Caco-2 (cell line): Measurements from ENCODE around the gene NFASC. TPM values are rescaled to one million over a fixed set of nuclear protein-coding genes. Genes with fewer than 3 reads are reported as not detected.

ENCODE experiments used
- BruUV-seq: library from RNA; stranded (reverse); fragments of 400-500 nt; replicated peaks from 2 replicates; lab custom pipeline; 2021; lab: Mats Ljungman, UMichigan
- CTCF ChIA-PET: fragments of 300-600 bp; sonication (Branson Sonifier 250); formaldehyde crosslinking; loops from one replicate; lab custom pipeline; 2022; ENCODE audit warnings: antibody characterized with exemption; lab: Charles Lee
- POLR2A ChIA-PET: fragments of 300-600 bp; sonication (Branson Sonifier 250); formaldehyde crosslinking; loops from one replicate; lab custom pipeline; 2022; ENCODE audit warnings: antibody characterized with exemption; lab: Charles Lee
- DNase-seq, 2 experiments: peaks; one replicate each; pipeline versions ENCODE4 v3.0.0 to v3.0.0-alpha.2; 2020 to 2022
- H3K27me3 ChIP-seq: replicated peaks from 2 replicates; pipeline ENCODE4 v1.6.0; 2011; ENCODE audit warnings: low read length; ENCODE audit not compliant: control insufficient read depth, insufficient read depth
- H3K36me3 ChIP-seq: 2 replicates; pipeline ENCODE4 v1.5.1; 2011; ENCODE audit warnings: low read length; ENCODE audit not compliant: control insufficient read depth, insufficient read depth
- H3K4me1 ChIP-seq: fragments of 250-450 bp; sonication (Bioruptor Pico); 2 replicates; pipeline ENCODE4 v1.5.1; 2020; ENCODE audit warnings: mild to moderate bottlenecking
- H3K4me3 ChIP-seq: 2 replicates; pipeline ENCODE4 v1.5.1; 2011; ENCODE audit warnings: low read depth, mild to moderate bottlenecking, control low read depth, low read length
- H3K9me3 ChIP-seq: fragments of 250-450 bp; sonication (Bioruptor Pico); 2 replicates; pipeline ENCODE4 v1.5.1; 2020; ENCODE audit warnings: mild to moderate bottlenecking, moderate library complexity
- H3K27ac Mint-ChIP-seq: one replicate; pipeline ENCODE4 v1.8.0; 2022; ENCODE audit warnings: mixed read lengths; ENCODE audit not compliant: unreplicated experiment
- H3K27me3 Mint-ChIP-seq: one replicate; pipeline ENCODE4 v1.8.0; 2022; ENCODE audit warnings: mixed read lengths; ENCODE audit not compliant: insufficient read depth, unreplicated experiment
- H3K36me3 Mint-ChIP-seq: one replicate; pipeline ENCODE4 v1.8.0; 2022; ENCODE audit warnings: mild to moderate bottlenecking, mixed read lengths; ENCODE audit not compliant: insufficient read depth, unreplicated experiment
- H3K4me1 Mint-ChIP-seq: one replicate; pipeline ENCODE4 v1.8.0; 2022; ENCODE audit warnings: low read depth, mixed read lengths; ENCODE audit not compliant: unreplicated experiment
- H3K4me3 Mint-ChIP-seq: one replicate; pipeline ENCODE4 v1.8.0; 2022; ENCODE audit warnings: mild to moderate bottlenecking, moderate library complexity, mixed read lengths; ENCODE audit not compliant: unreplicated experiment
- H3K9me3 Mint-ChIP-seq: one replicate; pipeline ENCODE4 v1.8.0; 2022; ENCODE audit warnings: mixed read lengths; ENCODE audit not compliant: unreplicated experiment
- CTCF ChIP-seq, 2 experiments: fragments of 200-600 bp in 1 of 2; IDR thresholded peaks; 1 replicate in 1 of 2; 2 replicates in 1 of 2; pipeline versions ENCODE4 v1.5.1 to v1.8.0; 2011 to 2022; ENCODE audit warnings: antibody characterized with exemption in 1 of 2, control low read depth in 1 of 2, inconsistent platforms in 1 of 2, low read depth in 1 of 2, low read length in 1 of 2, mild to moderate bottlenecking in 1 of 2, moderate library complexity in 1 of 2; ENCODE audit not compliant: insufficient read depth in 1 of 2, severe bottlenecking in 1 of 2, unreplicated experiment in 1 of 2
- intact Hi-C: fragments of 100-400 bp; cut with micrococcal nuclease; formaldehyde crosslinking; loops from one replicate; pipeline ENCODE4 v1.10.0; 2022; ENCODE audit not compliant: unreplicated experiment
- total RNA-seq: library from RNA; stranded (reverse); gene quantifications from 2 replicates; pipeline ENCODE4 v1.2.3, GENCODE V29; 2022

Gene NFASC
- total RNA-seq, 1 experiment from 2014 or later = 1.3 TPM

- no peaks in the 10 kb centered on the region for H3K9me3 ChIP-seq
- H3K27ac Mint-ChIP-seq = no peak overlapping the region
- intact Hi-C loops = no loop called here
- ChIA-PET CTCF (no interaction called here), POLR2A (no interaction called here)
- TF ChIP-seq CTCF (IDR thresholded peaks at IDR 0.05; ENCODE audit: insufficient read depth in 1 of 2, low read depth in 1 of 2, low read length in 1 of 2, severe bottlenecking in 1 of 2, unreplicated experiment in 1 of 2) = no peak
- BruUV-seq = no TSS peak
- no peaks in the 10 kb centered on the region for H3K36me3 Mint-ChIP-seq
- peaks cover 7% of the 10 kb centered on the region for H3K4me1 Mint-ChIP-seq
- DNase-seq = no peak
- H3K4me3 Mint-ChIP-seq = no peak overlapping the region
- H3K4me3 ChIP-seq = no peak overlapping the region
- no peaks in the 10 kb centered on the region for H3K36me3 ChIP-seq
- no peaks in the 10 kb centered on the region for H3K4me1 ChIP-seq
- peaks cover 19% of the 10 kb centered on the region for H3K27me3 Mint-ChIP-seq
- no peaks in the 10 kb centered on the region for H3K9me3 Mint-ChIP-seq
- peaks cover 1% of the 10 kb centered on the region; the same call in 1 of the 2 replicates for H3K27me3 ChIP-seq
These were observed 171.6 kb downstream of the NFASC start for GRCh38 chr1:205041998-205042910.

GRCh38 chr1:205042911-205043806 lies 172.5 kb downstream of the NFASC start, which contains the start of gene CNTN2:
Gene CNTN2 (plus strand): TSS chr1:205043212. CDS start chr1:205053186, 9,974 bp downstream.
- peaks cover 18% of the 10 kb centered on the region for H3K27me3 Mint-ChIP-seq
- H3K27ac Mint-ChIP-seq = no peak within 1 kb of the TSS
- no peaks in the 10 kb centered on the region for H3K36me3 Mint-ChIP-seq
- Histone ChIP-seq H3K4me3 (no peak within 1 kb of the TSS), H3K4me1 (no peaks in the 10 kb centered on the region), H3K27me3 (peaks cover 1% of the 10 kb centered on the region; the same call in 1 of the 2 replicates), H3K9me3 (no peaks in the 10 kb centered on the region), H3K36me3 (no peaks in the 10 kb centered on the region)
- H3K9me3 Mint-ChIP-seq = no peaks in the 10 kb centered on the region
- TF ChIP-seq CTCF (IDR thresholded peaks at IDR 0.05; ENCODE audit: insufficient read depth in 1 of 2, low read depth in 1 of 2, low read length in 1 of 2, severe bottlenecking in 1 of 2, unreplicated experiment in 1 of 2) = no peak
- no peak within 1 kb of the TSS for H3K4me3 Mint-ChIP-seq
- CTCF ChIA-PET = no interaction called here
- POLR2A ChIA-PET = no interaction called here
- no peak for DNase-seq
- peaks cover 7% of the 10 kb centered on the region for H3K4me1 Mint-ChIP-seq
- BruUV-seq = no TSS peak
- intact Hi-C loops = no loop called here

GRCh38 chr1:205043866-205044265 lies 173.2 kb downstream of the NFASC start:
- peaks cover 1% of the 10 kb centered on the region; the same call in 1 of the 2 replicates for H3K27me3 ChIP-seq
- BruUV-seq = no TSS peak
- TF ChIP-seq CTCF (IDR thresholded peaks at IDR 0.05; ENCODE audit: insufficient read depth in 1 of 2, low read depth in 1 of 2, low read length in 1 of 2, severe bottlenecking in 1 of 2, unreplicated experiment in 1 of 2) = no peak
- no peaks in the 10 kb centered on the region for H3K36me3 ChIP-seq
- Mint-ChIP-seq H3K36me3 (no peaks in the 10 kb centered on the region), H3K9me3 (no peaks in the 10 kb centered on the region), H3K4me1 (peaks cover 7% of the 10 kb centered on the region), H3K27me3 (peaks cover 18% of the 10 kb centered on the region), H3K27ac (no peak overlapping the region), H3K4me3 (no peak overlapping the region)
- ChIA-PET CTCF (no interaction called here), POLR2A (no interaction called here)
- H3K4me3 ChIP-seq = no peak overlapping the region
- no peaks in the 10 kb centered on the region for H3K9me3 ChIP-seq
- intact Hi-C loops = no loop called here
- H3K4me1 ChIP-seq = no peaks in the 10 kb centered on the region
- DNase-seq = no peak
